AG20443 (cell line): ENCODE measurements around the gene CNTN4.
A peak's percentile ranks its signal among the peaks of the same experiment; 100 is the strongest.

ENCODE experiments used
- DNase-seq: peaks from one replicate; pipeline ENCODE4 v3.0.0; 2012; ENCODE audit warnings: low spot score, mixed read lengths

CNTN4 gene

DNA sequence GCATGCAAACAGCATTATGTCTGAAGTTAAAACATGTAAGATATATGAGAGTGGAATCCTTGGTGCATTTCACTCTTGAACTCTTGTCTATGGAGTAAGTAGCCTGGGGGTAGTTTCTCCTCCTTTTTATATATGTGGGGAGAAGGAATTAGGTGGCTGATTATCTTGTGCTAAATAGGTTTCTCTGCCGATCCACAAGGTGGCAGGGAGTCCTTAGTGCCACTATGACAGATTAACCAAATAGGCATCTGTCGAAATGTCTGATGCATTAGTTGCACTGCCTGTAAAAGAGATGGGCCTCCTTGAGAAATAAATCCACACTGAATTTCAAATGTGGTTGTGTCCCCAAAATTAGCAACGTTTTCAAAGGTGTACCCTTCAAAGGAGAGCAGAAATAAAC, 170.1 kb downstream of the CNTN4 start:
- no peak for DNase-seq

GRCh38 chr3:2274526-2274925, 175.9 kb downstream of the CNTN4 start:
- no peak for DNase-seq

DNA sequence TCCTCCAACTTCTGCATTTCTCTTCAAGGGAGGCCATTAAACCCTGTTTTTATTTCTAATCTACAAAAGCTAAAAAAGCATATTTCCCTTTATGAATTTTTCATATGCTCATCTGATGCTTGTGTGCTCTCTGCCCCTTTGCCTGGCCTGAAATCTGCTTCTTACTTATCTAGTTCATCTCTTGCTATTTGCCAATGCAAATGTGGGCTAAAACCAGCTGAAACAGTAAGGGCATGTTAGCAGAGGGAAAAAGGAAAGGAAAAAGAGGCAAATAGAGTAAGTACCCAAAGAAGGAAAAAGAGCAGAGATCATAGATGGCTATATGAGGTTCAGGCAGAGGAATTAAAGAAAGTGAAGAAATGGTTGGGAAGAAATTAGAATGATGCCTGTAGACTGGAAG, 185.2 kb downstream of the CNTN4 start:
- no peak for DNase-seq

DNA sequence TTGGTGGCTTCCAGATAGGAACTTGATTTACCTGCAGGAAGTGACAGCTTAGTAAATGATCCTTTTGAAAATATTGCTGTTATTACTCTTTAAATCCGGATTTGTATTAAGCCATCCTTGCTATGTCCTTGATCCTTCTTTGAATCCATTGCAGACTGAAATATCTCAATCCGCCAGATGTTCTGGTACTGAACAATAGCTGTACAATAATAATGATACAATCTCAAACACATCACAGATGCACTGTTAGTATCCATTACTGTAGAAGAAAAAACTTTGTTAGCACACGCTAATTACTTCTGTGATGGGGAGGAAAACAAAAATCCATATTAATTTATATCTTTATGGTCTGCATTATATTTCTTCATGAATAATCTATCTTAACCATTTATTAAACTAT, 202.3 kb downstream of the CNTN4 start:
- no peak for DNase-seq

GRCh38 chr3:2301361-2301760, 202.7 kb downstream of the CNTN4 start:
- DNase-seq: no peak

- DNase-seq: peak; percentile 6
Observed at GRCh38 chr3:2303566-2303965, 204.9 kb downstream of the CNTN4 start.

DNA sequence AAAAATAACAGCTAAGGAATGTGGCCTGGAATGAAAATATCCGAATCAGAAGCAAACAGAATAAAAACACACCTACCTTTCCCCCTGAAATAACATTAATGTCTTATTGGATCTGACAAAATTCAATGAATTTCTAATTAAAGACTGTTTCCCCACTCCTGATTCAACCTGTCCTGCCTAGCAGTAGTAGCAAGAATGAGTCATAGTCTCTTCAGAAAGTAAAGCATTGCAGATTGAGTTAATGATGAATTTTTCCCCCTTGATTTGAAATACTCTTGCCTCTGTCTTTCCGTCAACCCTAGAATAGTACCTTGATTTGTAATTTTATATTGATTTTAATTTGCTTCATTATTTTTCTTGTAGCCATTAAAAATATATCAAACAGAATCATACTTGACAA, 212.4 kb downstream of the CNTN4 start:
- DNase-seq: no peak

DNA sequence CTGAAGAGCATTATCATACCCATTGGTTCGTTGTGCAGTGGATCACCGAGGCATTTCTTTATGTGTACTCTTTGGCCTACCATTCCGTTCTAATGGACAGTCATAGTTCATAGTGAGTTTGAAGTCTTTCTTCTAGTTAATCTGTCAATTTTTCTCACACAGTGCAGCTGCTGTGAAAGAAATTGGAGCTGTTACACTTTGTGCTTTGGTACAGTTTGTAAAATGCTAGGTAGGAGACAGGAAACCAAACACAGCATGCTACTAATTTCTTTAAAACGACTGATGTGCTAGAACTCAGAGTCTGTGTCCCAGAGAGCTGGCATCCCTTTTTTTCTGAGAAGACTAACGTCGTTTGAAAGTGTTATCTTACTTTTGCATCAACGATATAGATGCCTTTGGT, 218.9 kb downstream of the CNTN4 start:
- DNase-seq: no peak

- no peak for DNase-seq
Observed at GRCh38 chr3:2334921-2335320, 236.3 kb downstream of the CNTN4 start.

- DNase-seq: no peak
Observed at GRCh38 chr3:2343031-2343682, 244.5 kb downstream of the CNTN4 start.

DNA sequence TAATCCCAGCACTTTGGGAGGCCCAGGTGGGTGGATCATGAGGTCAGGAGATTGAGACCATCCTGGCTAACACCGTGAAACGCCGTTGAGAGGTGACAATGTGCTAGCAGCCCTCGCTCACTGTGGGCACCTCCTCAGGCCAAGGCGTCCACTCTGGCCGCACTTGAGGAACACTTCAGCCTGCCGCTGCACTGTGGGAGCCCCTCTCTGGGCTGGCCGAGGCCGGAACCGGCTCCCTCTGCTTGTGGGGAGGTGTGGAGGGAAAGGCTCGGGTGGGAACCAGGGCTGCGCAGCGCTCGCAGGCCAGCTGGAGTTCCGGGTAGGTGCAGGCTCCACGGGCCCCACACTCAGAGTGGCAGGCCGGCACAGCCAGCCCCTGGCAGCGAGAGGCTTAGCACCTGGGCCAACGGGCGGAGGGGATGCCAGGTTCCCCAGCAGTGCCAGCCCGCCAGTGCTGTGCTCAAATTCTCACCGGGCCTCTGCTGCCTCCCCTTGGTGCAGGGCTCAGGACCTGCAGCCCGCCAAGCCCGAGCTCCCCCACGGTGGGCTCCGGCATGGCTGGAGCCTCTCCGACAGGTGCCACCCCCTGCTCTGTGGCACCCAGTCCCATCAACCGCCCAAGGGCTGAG, 253.6 kb downstream of the CNTN4 start:
- DNase-seq: no peak

DNA sequence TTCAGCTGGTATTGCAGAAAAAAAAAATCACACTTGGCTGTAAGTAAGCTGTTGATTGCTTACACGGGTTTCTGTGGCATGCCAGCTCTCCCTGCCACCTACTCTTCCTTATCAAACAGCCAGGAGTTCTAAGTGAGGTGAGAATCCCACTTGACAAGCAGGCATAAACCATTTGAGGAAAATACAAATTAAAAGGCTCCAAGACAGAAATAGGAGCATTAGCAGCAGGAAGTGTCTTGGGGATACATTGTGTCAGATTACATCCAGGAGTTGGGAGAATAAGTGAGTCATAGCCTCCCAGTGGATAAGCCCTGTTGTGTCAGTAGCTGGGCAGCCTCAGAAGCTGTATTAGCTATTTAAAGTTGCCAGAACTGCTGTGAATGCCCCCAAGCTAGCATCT, 256.0 kb downstream of the CNTN4 start:
- no peak for DNase-seq

DNA sequence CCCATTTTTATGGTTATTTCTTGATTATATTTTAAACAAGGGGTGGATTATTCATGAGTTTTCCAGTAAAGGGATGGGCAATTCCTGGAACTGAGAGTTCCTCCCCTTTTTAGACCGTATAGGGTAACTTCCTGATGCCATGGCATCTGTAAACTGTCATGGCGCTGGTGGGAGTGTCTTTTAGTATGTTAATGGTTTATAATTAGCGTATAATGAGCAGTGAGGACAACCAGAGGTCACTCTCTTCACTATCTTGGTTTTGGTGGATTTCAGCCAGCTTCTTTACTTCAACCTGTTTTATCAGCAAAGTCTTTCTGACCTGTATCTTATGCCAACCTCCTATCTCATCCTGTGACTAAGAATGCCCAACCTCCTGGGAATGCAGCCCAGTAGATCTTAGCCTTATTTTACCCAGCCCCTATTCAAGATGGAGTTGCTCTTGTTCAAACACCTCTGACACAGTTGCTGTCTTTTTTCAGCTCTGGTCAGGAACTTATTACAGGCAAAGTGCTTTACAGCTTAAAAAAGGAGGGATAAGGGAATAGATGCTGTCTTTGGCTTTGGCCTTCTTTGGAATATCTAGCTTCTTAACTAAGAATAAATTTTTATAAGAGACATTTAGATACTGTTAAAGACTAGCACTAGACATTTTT, 257.8 kb downstream of the CNTN4 start:
- no peak for DNase-seq

GRCh38 chr3:2360815-2361214, 262.1 kb downstream of the CNTN4 start:
- DNase-seq: no peak

DNA sequence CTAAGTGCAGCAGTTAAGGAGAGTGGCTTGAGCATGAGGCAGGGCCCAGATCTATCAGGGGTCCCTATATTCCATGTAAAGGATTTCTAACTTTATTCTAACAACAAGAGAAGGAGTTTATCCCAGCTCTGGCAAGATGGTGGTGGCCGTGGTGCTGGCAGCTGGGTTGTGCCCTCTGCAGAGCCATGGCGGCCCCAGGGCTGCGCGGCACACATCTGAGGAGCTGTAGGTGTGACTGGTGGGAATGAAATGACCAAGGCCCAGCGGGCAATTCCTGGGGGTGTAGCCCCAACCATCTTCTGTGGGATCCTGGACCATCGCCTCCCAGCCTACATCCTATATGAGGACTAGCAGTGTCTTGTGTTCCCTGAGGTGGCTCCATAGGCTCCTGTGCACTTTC, 263.5 kb downstream of the CNTN4 start:
- no peak for DNase-seq

GRCh38 chr3:2363854-2364253, 265.2 kb downstream of the CNTN4 start:
- no peak for DNase-seq

DNA sequence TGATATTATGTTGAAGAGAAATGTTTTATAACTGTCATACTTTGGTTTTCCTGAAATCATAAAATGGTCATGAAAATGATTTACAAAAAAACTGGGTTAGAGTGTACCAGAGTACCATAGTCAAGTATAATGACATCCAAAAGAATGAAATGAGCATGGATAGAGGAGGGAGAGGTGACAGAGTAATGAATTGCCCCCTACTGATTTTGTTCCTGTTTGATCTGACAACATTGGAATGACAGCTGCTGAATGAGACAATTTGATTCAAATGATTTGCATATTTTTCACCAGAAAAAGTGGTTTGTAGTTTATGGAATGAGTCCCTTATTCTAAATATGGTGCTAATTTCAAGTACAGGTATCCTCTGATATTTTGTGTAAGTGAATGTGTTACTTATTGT, 271.7 kb downstream of the CNTN4 start:
- no peak for DNase-seq

- DNase-seq: no peak
Observed at GRCh38 chr3:2372306-2372705, 273.6 kb downstream of the CNTN4 start.

DNA sequence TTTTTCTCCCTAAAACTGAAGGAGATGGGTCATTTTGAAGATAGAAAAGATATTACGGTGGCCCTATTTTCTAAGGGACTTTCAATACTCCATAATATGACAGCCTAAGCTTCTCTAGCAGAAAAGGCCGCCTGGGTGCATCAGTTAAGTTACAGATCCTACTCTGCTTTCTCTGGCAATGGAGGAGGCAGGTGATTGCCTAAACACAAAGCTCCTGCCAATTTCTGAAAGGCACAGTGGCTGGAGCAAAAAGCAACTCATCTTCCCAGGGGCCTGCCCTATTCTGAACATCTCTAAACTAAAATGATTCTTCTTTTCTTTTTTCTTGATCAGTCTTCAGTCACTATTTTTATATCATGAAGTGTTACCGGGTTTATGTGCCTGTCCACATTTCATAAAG, 276.7 kb downstream of the CNTN4 start:
- no peak for DNase-seq

DNA sequence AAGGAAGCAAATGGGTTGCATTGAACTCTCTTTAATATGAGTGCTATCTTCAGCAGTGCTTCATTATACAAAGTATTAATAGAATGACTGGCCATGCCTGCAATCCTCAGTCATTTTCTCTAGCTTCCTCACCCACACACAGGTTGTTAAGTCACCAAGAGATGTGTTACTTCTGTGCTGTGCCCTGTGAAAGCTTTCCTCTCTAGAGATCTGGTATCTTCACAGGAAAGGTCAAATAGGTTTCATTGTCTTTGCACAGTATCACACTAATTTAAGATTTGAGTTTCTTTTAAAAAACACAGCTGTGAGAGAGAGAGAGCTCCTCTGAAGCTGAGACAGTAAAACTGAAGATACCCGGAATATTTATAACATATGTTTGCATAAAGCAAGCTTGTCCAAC, 278.6 kb downstream of the CNTN4 start:
- no peak for DNase-seq

- no peak for DNase-seq
Observed at GRCh38 chr3:2390926-2391532, 292.4 kb downstream of the CNTN4 start.

GRCh38 chr3:2391896-2392295, 293.2 kb downstream of the CNTN4 start:
- DNase-seq: no peak

DNA sequence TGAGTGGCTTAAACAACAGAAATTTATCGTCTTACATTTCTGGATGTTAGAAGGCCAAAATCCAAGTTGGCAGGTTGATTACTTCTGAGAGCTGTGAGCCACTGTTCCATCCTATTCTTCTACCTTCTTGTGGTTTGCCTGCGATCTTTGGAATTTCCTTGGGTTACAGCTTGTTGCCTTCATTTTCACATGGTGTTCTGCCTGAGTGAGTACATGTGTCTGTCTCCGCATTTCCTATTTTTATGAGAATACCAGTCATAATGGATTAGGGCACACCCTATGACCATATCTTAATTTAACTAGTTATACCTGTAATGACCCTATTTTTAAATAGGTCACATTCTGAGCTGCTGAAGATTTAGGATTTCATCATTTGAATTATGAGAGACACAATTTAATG, 294.3 kb downstream of the CNTN4 start:
- DNase-seq: no peak
